ENCODE data around the gene ACMSD.

The ACMSD gene

GRCh38 chr2:134950886-134951285 is 112.5 kb downstream of the ACMSD start:
- DNase-seq = no peak

All from right hindlimb (tissue), 1 donor.